ENCODE data around the gene LCMT2. TPM values are rescaled to one million over a fixed set of nuclear protein-coding genes. Genes with fewer than 3 reads are reported as not detected.
A peak's percentile ranks its signal among the peaks of the same experiment; 100 is the strongest.

LCMT2 gene
- total RNA-seq, 4 donors from 2014 or later = 3.0 to 6.2 (median 5.3) TPM

- no peak overlapping the region for H3K4me3 ChIP-seq
- H3K27ac ChIP-seq = no peak overlapping the region
- ATAC-seq (no peak), DNase-seq (no peak)
- no peaks in the 10 kb centered on the region for H3K36me3 ChIP-seq
- TF ChIP-seq POLR2A (IDR thresholded peaks at IDR 0.05) (no peak), CTCF (IDR thresholded peaks at IDR 0.05 in 4 of 5, conservative IDR thresholded peaks at IDR 0.05 in 1 of 5) (no peak)
- no peaks in the 10 kb centered on the region for H3K9me3 ChIP-seq
- in situ Hi-C loops (cut with MboI; ENCODE audit: low sequenced_read_pairs in 4 of 4) = no loop called here
- intact Hi-C loops (cut with DNase I; ENCODE audit: low total_unique reads) = loop anchor here (5.0 kb wide), 1 partner anchor 44 kb away; no protein-coding TSS in a partner anchor
- peaks cover 8 to 10% of the 10 kb centered on the region in 2 donors for H3K4me1 ChIP-seq
- no peaks in the 10 kb centered on the region for H3K27me3 ChIP-seq
These were observed 46.8 kb downstream of the LCMT2 start for GRCh38 chr15:43283526-43283925.

- TF ChIP-seq CTCF (IDR thresholded peaks at IDR 0.05 in 4 of 5, conservative IDR thresholded peaks at IDR 0.05 in 1 of 5) (no peak), POLR2A (IDR thresholded peaks at IDR 0.05) (no peak)
- Histone ChIP-seq H3K36me3 (no peaks in the 10 kb centered on the region), H3K27me3 (no peaks in the 10 kb centered on the region), H3K4me3 (no peak overlapping the region), H3K4me1 (peaks cover 16 to 19% of the 10 kb centered on the region in 2 donors), H3K9me3 (no peaks in the 10 kb centered on the region), H3K27ac (no peak overlapping the region)
- intact Hi-C loops (cut with DNase I; ENCODE audit: low total_unique reads) (loop anchor here (5.0 kb wide), 1 partner anchor 45 kb away; no protein-coding TSS in a partner anchor), in situ Hi-C loops (cut with MboI; ENCODE audit: low sequenced_read_pairs in 4 of 4) (no loop called here)
- ATAC-seq = no peak
- DNase-seq = no peak
These were observed 48.3 kb downstream of the LCMT2 start for GRCh38 chr15:43281926-43282602.

GRCh38 chr15:43280996-43281395 is 49.4 kb downstream of the LCMT2 start:
- in situ Hi-C loops (cut with MboI; ENCODE audit: low sequenced_read_pairs in 4 of 4) = no loop called here
- no peaks in the 10 kb centered on the region for H3K36me3 ChIP-seq
- TF ChIP-seq POLR2A (IDR thresholded peaks at IDR 0.05) = no peak
- TF ChIP-seq CTCF (IDR thresholded peaks at IDR 0.05 in 4 of 5, conservative IDR thresholded peaks at IDR 0.05 in 1 of 5) = no peak
- peaks cover 24 to 27% of the 10 kb centered on the region in 2 donors for H3K4me1 ChIP-seq
- no peaks in the 10 kb centered on the region for H3K9me3 ChIP-seq
- ATAC-seq (no peak), DNase-seq (no peak)
- no peaks in the 10 kb centered on the region for H3K27me3 ChIP-seq
- intact Hi-C loops (cut with DNase I; ENCODE audit: low total_unique reads) = loop anchor here (5.0 kb wide), 1 partner anchor 46 kb away; no protein-coding TSS in a partner anchor
- peak overlapping the region in 1 of 4 donors; percentile 55 for H3K27ac ChIP-seq
- H3K4me3 ChIP-seq = no peak overlapping the region

GRCh38 chr15:43279496-43279895 is 50.9 kb downstream of the LCMT2 start:
- Histone ChIP-seq H3K4me3 (no peak overlapping the region), H3K27me3 (no peaks in the 10 kb centered on the region), H3K4me1 (peaks cover 34 to 42% of the 10 kb centered on the region in 2 donors), H3K27ac (no peak overlapping the region), H3K36me3 (no peaks in the 10 kb centered on the region), H3K9me3 (no peaks in the 10 kb centered on the region)
- intact Hi-C loops (cut with DNase I; ENCODE audit: low total_unique reads) (loop anchor here (10.0 kb wide), 1 partner anchor 175 kb away; the partner anchor contains the start of gene UBR1), in situ Hi-C loops (cut with MboI; ENCODE audit: low sequenced_read_pairs in 4 of 4) (no loop called here)
- ATAC-seq (no peak), DNase-seq (no peak)
- TF ChIP-seq CTCF (IDR thresholded peaks at IDR 0.05 in 4 of 5, conservative IDR thresholded peaks at IDR 0.05 in 1 of 5) = no peak
- TF ChIP-seq POLR2A (IDR thresholded peaks at IDR 0.05) = no peak
